Mucosa of gallbladder (tissue), 1 donor: Measurements from ENCODE around the gene DMGDH. TPM values are rescaled to one million over a fixed set of nuclear protein-coding genes. Genes with fewer than 3 reads are reported as not detected.
"Not testable (repeated sequence)": the region's sequence is repeated elsewhere in the genome, so short reads cannot be mapped to it uniquely, and the experiment has no call there.

Experiments used
- DNase-seq: peaks from one replicate; pipeline ENCODE4 v3.0.0-alpha.2; 2020; ENCODE audit warnings: low spot score
- total RNA-seq: library from RNA; stranded (reverse); gene quantifications from one replicate; pipeline ENCODE4 v1.2.1, GENCODE V29; 2021
- donor health status: DM: no; HTN: no; CAD: no.

DMGDH gene
- total RNA-seq, 1 donor from 2014 or later = 1.6 TPM

DNA sequence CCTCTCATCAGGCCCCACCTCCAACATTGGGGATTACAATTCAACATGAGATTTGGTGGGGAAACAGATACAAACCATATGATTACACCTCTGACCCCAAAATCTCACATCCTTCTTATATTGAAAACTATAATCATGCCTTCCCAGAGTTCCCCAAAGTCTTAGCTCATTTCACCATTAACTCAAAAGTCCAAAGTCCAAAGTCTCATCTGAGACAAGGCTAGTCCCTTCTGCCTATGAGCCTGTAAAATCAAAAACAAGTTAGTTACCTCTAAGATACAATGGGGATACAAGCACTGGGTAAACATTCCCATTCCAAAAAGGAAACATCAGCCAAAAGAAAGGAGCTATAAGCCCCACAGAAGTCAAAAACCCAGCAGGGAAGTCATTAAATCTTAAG is 57.6 kb downstream of the DMGDH start:
- DNase-seq = no peak

- no peak for DNase-seq
Measured at GRCh38 chr5:79011219-79011836, 58.1 kb downstream of the DMGDH start.

GRCh38 chr5:79008362-79008761 is 61.1 kb downstream of the DMGDH start:
- DNase-seq = no peak

GRCh38 chr5:79007872-79008271 is 61.6 kb downstream of the DMGDH start:
- no peak for DNase-seq

- no peak for DNase-seq
Measured at GRCh38 chr5:79005936-79006631, 63.4 kb downstream of the DMGDH start.

GRCh38 chr5:79005151-79005550 is 64.3 kb downstream of the DMGDH start:
- DNase-seq = no peak

- DNase-seq = no peak
Measured at GRCh38 chr5:79002374-79002773, 67.1 kb downstream of the DMGDH start.

- DNase-seq = no peak
Measured at GRCh38 chr5:79001471-79001870, 68.0 kb downstream of the DMGDH start.

DNA sequence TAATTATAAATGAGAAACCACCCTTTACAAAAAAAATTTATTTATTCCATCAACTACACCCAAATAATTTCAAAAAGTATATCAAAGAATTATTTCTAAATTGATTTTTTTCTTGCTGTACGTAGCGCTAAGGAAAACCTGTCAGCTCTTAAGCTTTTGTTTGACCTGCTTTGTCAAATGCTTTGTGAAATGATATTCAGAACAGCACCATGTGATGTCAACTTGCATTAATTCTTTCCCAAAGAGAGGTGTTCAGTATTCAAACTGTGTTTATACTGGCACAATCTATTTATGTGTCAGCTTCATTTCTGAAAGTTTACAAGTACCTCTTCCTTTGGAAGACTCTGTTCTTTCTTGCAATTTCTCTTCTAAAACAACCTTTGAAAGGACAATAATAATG is 72.4 kb downstream of the DMGDH start:
- DNase-seq = no peak

DNA sequence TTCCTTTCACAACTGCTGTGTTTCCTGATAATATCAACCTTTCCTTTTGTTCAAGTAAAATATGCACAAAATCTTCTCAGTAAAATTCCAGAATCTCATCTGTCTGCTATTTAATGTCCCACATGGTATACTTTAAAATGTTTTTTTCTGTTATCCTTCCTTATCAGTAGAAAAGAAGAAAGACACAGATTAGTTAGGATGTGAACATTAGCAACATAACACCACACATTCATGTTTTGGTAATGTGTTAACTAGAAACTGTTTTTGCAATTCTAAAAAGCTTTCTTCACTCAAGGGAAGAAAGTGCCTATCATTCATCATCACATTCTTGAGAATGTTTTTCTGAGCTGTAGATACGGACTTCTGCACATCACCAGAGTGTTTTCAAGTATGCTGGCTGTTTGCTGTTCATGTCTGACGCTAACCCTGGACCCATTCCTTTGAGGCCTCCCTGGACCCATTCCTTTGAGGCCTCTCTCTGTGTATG is 73.9 kb downstream of the DMGDH start:
- no peak for DNase-seq

DNA sequence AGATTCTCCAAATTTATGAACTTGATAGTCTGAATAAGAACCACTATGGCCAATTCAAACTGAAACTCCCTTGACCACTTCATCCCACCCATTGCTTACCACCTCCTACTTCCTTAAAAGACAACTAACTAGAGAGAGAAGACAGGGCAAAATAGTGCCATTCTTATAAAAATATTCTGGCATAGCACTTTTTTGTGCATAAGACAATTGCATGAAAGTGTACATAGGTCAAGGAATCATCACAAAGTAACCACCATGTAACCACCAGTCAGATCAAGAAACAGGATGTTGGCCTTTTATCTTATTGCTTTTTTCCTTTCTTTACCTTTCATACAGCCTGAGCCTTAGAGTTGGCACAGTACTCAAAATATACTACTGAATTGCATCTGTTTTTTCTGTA is 76.3 kb downstream of the DMGDH start:
- no peak for DNase-seq

- no peak for DNase-seq
Measured at GRCh38 chr5:78992146-78992545, 77.3 kb downstream of the DMGDH start.

DNA sequence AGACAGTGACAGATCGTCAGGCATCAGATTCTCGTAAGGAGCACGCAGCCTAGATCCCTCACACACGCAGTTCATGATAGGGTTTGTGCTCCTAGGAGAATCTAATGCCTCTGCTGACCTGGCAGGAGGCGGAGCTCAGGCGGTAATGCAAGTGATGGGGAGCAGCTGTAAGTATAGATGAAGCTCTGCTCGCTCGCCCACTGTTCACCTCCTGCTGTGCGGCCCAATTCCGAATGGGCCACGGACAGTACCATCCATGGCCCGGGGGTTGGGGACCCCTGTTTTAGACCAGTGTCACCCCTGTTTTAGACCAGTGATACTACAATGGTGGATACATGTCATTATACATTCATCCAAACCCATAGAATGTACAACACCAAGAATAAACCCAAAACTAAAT is 80.4 kb downstream of the DMGDH start:
- DNase-seq = no peak

DNA sequence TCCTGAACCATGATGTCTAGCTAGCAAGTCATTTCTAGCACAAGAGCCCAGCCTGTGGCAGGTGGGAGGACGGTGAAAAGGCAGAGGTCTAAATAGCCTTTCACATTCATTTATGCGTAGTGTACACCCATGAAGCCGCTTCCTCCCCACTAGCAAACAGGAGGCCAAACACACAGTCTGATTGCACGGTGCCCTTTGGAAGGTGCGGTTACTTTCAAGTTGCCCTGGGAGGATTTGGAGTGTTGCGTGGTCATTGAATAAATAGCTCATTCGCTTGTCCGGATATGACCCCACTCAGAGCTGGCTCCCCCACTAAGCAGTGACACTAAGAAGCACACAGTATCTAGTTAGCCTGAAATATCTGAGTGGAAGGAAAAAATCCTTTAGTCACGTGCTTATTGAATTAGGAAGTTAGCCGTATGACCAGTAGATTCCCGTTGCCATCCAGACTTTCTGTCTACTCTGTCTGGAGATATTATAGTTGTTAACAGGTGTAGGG is 83.7 kb downstream of the DMGDH start:
- DNase-seq = peak; percentile 22

- DNase-seq = peak; percentile 36
Measured at GRCh38 chr5:78985116-78985724, 84.3 kb downstream of the DMGDH start, which contains the start of gene ARSB. ARSB (minus strand) TSS chr5:78985310; CDS start chr5:78985248, 62 bp downstream.

GRCh38 chr5:78984439-78985115 is 84.9 kb downstream of the DMGDH start:
- DNase-seq = peak; percentile 84

DNA sequence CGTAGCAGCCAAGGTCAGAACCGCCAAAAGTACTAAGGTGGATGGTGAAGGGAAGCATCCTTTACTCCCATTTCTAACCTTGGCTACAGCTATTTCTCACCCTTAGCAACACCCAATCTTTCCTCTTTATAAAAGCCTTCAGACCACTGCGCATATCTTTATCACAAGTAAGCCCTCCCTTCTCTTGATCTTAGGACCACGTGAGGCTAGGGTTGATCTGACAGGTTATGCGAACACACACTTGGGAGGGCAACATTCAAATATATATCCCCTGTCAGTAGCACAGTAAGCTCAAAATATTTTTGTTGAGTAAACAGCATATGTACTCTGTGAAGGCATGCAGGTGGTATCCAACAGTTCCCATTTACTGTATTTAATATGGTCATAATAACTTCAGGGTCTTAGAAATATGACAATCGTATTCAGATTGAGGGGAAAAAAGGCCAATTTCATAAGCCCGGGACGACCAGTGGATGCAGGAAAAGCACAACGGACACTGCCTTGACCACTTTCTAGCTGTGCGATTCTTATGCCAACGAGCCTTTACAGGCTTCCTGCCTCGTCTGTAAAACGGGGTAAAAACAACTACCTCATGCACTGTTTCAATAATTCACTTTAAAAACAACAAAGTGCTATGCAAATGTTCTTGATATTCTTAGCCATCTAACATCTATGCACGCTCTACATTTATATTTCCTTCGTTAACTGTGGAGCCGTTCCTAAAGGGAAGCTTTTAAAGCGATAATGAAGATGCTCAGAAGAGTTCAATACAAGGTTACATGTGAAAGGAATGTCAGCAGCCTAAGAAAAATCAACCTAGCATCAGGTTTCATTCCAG is 85.7 kb downstream of the DMGDH start:
- no peak for DNase-seq

GRCh38 chr5:78983194-78983593 is 86.3 kb downstream of the DMGDH start:
- DNase-seq = not testable (repeated sequence)

DNA sequence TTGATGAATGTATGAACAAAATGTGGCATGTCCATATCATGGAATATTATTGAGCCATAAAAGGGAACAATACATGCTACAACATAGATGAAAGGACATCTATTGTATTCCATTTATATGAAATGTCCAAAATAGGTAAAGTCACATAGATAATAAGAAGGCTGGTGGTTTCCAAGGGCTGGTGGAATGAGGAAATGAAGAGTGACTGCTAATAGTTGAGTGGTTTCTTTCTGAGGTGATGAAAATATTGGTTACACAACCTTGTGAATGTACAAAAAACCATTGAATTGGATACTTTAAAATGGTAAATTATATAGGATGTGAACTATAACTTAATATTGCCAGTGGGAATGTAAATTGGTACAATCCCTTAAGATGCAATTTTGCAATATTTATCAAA is 89.6 kb downstream of the DMGDH start:
- no peak for DNase-seq

DNA sequence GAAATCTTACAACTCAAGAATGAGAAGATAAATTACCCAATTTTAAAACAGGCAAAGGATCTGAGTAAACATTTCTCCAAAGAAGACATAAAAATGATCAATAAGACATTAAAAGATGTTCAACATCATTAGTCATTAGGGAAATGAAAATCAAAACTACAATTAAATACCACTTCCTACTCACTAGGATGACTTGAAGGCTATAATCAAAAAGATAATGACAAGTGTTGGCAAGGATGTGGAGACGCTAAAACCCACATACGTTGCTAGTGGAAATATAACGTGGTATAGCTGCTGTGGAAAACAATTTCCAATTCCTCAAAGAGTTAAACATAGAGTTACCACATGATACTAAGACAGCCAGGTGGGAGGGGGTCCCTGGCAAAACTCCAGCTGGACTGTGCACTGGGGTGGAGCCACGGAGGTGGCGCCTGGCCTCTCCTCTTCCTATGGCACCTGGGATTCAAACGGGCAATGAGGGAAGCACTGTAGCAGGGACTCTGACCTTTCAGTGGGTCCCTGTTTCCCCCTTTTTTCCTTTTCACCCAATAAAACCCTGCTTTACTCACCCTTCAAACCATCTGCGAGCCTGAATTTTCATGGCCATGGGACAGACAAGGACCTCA is 90.2 kb downstream of the DMGDH start:
- no peak for DNase-seq

GRCh38 chr5:78975035-78975434 is 94.4 kb downstream of the DMGDH start:
- no peak for DNase-seq
